Spinal cord (tissue), 10 donors: ENCODE data around the gene THSD4. TPM values are rescaled to one million over a fixed set of nuclear protein-coding genes. Genes with fewer than 3 reads are reported as not detected.
A peak's percentile ranks its signal among the peaks of the same experiment; 100 is the strongest.

Experiments used
- DNase-seq, 6 donors: peaks; one replicate each; pipeline versions ENCODE4 v3.0.0 to v3.0.0-alpha.2; 2013 to 2015; ENCODE audit warnings: low spot score in 6 of 6, low read depth in 4 of 6
- H3K27ac ChIP-seq: one replicate; pipeline ENCODE4 v1.5.1; 2013; ENCODE audit warnings: low read depth, low read length, control low read depth
- H3K27me3 ChIP-seq: one replicate; pipeline ENCODE4 v1.6.1; 2013; ENCODE audit warnings: low read length; ENCODE audit not compliant: control insufficient read depth, insufficient read depth
- H3K36me3 ChIP-seq: one replicate; pipeline ENCODE4 v1.6.1; 2013; ENCODE audit warnings: low read length; ENCODE audit not compliant: control insufficient read depth, insufficient read depth
- H3K4me1 ChIP-seq: one replicate; pipeline ENCODE4 v1.6.1; 2013; ENCODE audit warnings: low read length; ENCODE audit not compliant: control insufficient read depth, insufficient read depth
- H3K4me3 ChIP-seq: one replicate; pipeline ENCODE4 v1.5.1; 2013; ENCODE audit warnings: low read depth, low read length, control low read depth
- H3K9me3 ChIP-seq: one replicate; pipeline ENCODE4 v1.6.1; 2013; ENCODE audit warnings: low read length; ENCODE audit not compliant: control insufficient read depth, insufficient read depth
- WGBS: methylation state at CpG from one replicate; pipeline ENCODE4 v1.1.5; 2013; ENCODE audit warnings: missing lambda C conversion rate; ENCODE audit not compliant: insufficient coverage; 5-methylcytosine and 5-hydroxymethylcytosine counted together
- polyA plus RNA-seq, 2 donors: library from polyadenylated mRNA; unstranded; fragments of 120-200 nt; gene quantifications; one replicate each; pipeline ENCODE4 v1.2.1, GENCODE V29; 2013; ENCODE audit not compliant: insufficient read length in 2 of 2
- total RNA-seq, 2 donors: library from RNA; depleted of rRNA in 1 of 2; stranded (reverse); fragments of 120-200 nt in 1 of 2; fragments of >200 nt in 1 of 2; gene quantifications; one replicate each; pipeline versions ENCODE4 v1.2.3 to v1.2.4, GENCODE V29; 2013 to 2014
- donor health status: healthy.

Gene THSD4
- total and polyA plus RNA-seq, 4 donors, result 18.2 to 127 (median 63.2) TPM

DNA sequence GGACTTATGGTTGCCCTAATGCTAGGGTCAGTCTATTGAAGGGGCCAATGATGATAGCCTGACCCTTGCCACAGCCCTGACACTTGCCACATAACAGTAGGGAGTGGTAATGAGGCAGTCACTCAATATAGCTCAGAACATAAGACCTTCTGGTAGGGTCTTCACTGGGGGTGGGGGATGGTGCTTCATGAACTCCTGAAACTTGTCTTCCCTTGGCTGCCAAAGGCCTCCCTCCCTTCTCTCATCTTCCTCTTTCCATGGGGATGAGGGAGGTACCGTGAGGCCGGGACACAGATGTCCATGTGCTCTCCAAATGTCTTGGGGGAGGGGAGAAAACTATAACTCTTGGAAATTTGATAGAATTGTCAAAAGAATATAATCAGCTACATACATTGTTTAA, 21.1 kb upstream of the THSD4 start:
- no peak for DNase-seq
- Histone ChIP-seq H3K4me1 (no peaks in the 10 kb centered on the region), H3K4me3 (no peak overlapping the region), H3K27me3 (no peaks in the 10 kb centered on the region), H3K27ac (no peak overlapping the region), H3K36me3 (no peaks in the 10 kb centered on the region), H3K9me3 (no peaks in the 10 kb centered on the region)
- WGBS, result no CpG with 5 or more reads among the region's 2 CpGs

DNA sequence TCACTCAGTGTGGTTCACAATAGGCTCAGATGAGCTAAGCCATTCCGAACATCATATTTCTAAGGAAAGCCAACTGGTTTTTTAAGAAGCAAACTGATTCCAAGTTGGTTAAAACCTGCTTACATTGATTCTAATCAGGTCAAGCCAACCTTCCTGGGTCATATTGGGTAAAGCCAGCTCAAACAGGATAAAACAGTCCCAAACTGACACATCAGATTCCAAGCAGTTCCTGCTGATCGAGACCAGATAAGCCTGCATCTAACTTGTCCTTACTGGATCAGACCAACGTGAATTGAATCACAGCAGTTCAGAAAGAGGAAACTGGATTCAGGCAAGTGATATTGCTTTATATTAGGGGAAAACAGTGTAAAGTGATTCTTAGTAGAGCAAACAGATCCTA, 18.6 kb upstream of the THSD4 start:
- 83% methylated on average over 2 of the region's 3 CpGs for WGBS
- H3K4me1 ChIP-seq, result no peaks in the 10 kb centered on the region
- no peak overlapping the region for H3K4me3 ChIP-seq

DNA sequence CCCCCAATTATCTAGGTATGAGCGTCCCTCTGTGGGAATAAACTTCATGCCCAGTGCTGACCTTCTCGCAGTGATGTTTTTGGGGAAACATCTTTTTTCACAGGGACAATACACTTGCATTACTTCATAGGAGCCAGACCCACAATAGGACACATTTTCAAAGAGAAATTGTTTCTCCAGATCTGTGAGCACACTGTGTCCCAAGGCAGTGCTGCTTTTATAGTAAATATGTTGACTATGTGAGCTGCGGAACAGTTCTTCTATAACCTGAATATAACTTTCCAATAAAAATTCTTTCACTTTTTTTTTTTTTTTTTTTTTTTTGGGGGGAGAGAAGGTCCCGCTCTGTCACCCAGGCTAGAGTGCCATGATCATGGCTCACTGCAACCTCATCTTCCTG, 17.4 kb upstream of the THSD4 start:
- H3K27ac ChIP-seq, result no peak overlapping the region
- H3K9me3 ChIP-seq, result no peaks in the 10 kb centered on the region
- WGBS, result no CpG with 5 or more reads among the region's 4 CpGs
- no peaks in the 10 kb centered on the region for H3K27me3 ChIP-seq
- no peaks in the 10 kb centered on the region for H3K4me1 ChIP-seq
- DNase-seq, result no peak
- H3K36me3 ChIP-seq, result no peaks in the 10 kb centered on the region
- no peak overlapping the region for H3K4me3 ChIP-seq

More for the DNA sequence above, 18.6 kb upstream of the THSD4 start:
- H3K36me3 ChIP-seq, result no peaks in the 10 kb centered on the region
- H3K9me3 ChIP-seq, result no peaks in the 10 kb centered on the region
- DNase-seq, result no peak
- H3K27ac ChIP-seq, result no peak overlapping the region
- no peaks in the 10 kb centered on the region for H3K27me3 ChIP-seq

DNA sequence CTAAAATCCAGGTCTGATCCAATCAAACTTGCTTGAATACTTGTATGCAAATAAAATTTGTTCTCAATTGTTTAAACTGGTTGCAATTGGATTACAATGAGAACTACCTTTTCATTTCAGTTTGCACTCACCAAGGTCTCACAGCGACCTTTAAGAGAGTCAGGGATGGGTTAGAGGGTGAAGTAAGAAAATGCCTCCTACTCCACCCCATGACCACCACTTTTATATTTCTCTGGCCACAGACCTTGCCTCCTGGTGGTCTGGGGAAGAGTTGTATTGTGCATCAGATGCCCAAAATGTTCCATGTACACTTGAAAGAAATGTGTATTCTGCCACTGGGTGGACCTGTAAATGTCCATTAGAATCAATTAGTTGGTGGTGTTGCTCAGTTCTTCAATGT, 16.4 kb upstream of the THSD4 start:
- WGBS, result no CpG with 5 or more reads among the region's 1 CpG
- Histone ChIP-seq H3K27ac (no peak overlapping the region), H3K9me3 (no peaks in the 10 kb centered on the region), H3K4me1 (no peaks in the 10 kb centered on the region), H3K27me3 (no peaks in the 10 kb centered on the region), H3K36me3 (no peaks in the 10 kb centered on the region), H3K4me3 (no peak overlapping the region)
- no peak for DNase-seq

DNA sequence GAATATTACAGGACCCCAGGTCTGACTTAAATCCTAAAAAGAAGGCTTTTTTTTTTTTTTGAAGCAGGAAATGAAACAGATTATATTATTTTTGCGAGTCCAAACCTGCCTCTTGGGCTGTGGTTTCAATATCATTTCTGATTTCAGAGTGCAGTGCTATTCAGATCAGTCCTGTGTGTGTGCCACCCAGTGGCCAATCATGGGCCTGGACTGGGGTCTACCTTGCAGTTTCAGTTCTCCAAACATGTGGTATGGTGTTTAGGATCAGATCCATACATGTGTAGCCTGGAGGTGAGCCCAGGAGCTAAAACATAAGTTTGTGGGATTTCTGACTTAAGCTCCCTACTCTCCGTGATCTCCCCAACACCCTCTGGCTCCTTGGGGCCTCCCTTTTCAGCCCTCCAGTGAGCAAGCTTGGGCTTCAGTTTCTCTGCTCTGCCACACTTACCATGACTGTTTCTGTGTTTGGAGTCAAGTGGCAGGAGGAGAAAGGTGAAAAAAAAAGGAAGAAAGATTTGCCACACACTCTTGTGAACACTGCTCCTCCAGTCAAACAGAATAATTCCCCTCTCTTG, 12.1 kb upstream of the THSD4 start:
- H3K4me1 ChIP-seq, result no peaks in the 10 kb centered on the region
- no peak overlapping the region for H3K27ac ChIP-seq
- no peak for DNase-seq
- no peaks in the 10 kb centered on the region for H3K9me3 ChIP-seq
- no peaks in the 10 kb centered on the region for H3K36me3 ChIP-seq
- 100% methylated on average over 2 of the region's 2 CpGs for WGBS
- H3K4me3 ChIP-seq, result no peak overlapping the region
- H3K27me3 ChIP-seq, result no peaks in the 10 kb centered on the region

DNA sequence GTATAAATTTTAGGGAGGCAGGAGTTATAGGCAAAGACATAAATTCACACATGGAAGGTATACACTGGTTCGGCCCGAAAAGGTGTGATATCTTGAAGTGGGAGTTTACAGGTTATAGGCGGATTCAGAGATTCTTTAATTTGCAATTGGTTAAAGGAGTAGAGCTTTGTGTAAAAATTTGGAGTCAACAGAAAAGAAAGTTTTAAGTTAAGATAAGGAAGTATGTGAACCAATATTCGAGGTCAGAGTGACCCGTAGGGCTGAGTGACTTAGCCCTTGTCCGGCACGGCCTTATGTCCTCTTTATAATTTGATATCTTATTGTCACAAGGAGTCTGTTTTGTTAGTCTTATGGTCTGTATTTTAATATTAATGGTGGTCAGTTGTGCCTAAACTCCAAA, 10.6 kb upstream of the THSD4 start:
- Histone ChIP-seq H3K4me1 (no peaks in the 10 kb centered on the region), H3K9me3 (no peaks in the 10 kb centered on the region), H3K27me3 (no peaks in the 10 kb centered on the region), H3K4me3 (no peak overlapping the region), H3K36me3 (no peaks in the 10 kb centered on the region), H3K27ac (no peak overlapping the region)
- DNase-seq, result no peak
- WGBS, result 100% methylated on average over 3 of the region's 7 CpGs

DNA sequence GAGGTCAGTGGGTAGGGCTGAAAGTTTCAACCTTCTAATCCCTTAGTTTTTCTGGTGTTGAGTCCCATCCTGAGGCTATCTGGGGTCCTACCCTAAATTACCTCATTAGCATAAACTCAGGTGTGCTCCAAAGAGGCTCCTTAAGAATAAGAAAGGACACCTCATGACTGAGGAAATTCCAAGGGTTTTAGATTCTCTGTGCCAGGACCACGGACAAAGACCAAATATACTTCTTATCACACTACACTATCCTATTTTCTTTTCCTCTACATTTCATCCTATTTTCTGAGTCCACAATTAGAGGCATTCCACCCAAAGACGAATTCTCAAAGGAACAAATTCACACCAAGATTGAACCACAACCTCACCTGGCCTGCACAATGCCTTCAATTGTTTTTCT, 9.8 kb upstream of the THSD4 start:
- Histone ChIP-seq H3K36me3 (no peaks in the 10 kb centered on the region), H3K4me3 (no peak overlapping the region), H3K27ac (no peak overlapping the region), H3K27me3 (no peaks in the 10 kb centered on the region), H3K4me1 (no peaks in the 10 kb centered on the region), H3K9me3 (no peaks in the 10 kb centered on the region)
- no peak for DNase-seq
- WGBS, result 78% methylated on average over 2 of the region's 2 CpGs

DNA sequence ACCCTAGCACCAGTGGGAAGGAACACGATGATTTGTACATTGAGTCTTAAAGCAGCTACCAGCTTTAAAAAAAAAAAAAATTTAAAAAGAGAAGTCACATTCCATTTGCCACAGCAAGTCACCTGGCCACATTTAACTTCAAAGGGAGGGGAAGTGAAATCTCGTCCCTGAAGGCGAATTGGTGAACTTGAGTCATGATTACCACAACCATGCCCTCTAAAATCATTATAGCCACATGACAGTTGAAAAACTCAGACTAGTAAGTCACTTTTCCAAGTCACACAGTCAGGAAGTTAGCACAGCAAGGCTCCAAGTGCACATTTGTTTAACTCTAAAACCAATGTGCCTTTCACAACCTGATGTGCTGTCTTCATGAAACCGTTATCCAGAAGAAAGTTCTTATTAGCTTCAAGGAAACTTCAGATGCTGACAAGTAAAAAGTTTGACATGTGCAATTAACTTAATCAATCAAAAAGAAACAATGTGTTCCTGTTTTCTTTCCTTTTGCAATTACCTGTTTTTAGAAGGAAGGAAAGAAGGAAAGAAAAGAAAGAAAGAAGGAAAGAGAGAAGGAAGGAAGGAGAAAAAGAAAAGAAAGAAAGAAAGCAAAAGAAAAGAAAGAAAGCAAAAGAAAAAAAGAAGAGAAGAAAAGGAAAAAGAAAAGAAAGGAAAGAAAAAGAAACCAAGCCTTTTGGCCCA, 8.3 kb upstream of the THSD4 start:
- H3K27ac ChIP-seq, result no peak overlapping the region
- no peaks in the 10 kb centered on the region for H3K9me3 ChIP-seq
- H3K4me3 ChIP-seq, result no peak overlapping the region
- no peak for DNase-seq
- no peaks in the 10 kb centered on the region for H3K4me1 ChIP-seq
- no peaks in the 10 kb centered on the region for H3K36me3 ChIP-seq
- WGBS, result 100% methylated on average over 1 of the region's 4 CpGs
- H3K27me3 ChIP-seq, result no peaks in the 10 kb centered on the region

DNA sequence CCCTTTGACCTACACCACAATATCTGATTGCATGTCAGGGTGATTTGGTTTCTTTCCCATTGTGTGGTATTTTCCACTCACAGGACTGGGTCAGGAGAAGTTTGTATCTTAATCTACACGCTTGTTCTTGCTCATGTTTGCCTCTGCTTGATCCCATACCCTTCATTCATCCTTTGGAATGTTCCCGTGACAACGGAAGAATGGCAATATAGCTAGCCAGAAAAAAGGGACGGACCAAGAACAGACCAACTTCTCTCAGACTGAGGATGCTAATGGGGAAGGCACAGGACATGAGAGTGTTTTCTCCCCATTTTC, 7.8 kb upstream of the THSD4 start:
- H3K4me3 ChIP-seq, result no peak overlapping the region
- WGBS, result no CpG with 5 or more reads among the region's 4 CpGs
- no peaks in the 10 kb centered on the region for H3K4me1 ChIP-seq
- no peak overlapping the region for H3K27ac ChIP-seq
- H3K36me3 ChIP-seq, result no peaks in the 10 kb centered on the region
- H3K27me3 ChIP-seq, result no peaks in the 10 kb centered on the region
- no peaks in the 10 kb centered on the region for H3K9me3 ChIP-seq
- no peak for DNase-seq

DNA sequence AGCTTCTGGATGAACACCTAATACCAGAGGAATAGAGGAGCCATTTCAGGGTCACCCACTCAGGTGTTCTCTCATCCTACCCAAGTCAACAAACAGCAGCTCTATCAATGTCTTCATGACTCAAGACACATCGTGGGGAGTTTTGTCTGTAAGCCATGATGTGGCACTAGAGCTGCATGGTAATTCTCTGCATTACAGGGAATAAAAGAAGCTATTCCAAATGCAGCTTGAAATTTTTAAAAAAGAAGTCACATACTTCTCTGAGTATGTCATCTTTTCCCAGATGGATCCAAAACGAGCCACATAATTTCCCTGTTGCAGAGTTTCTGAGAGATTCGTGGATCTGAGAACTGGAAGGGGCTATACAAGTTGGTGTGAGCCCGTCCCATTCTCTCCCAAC, 6.1 kb upstream of the THSD4 start:
- Histone ChIP-seq H3K9me3 (no peaks in the 10 kb centered on the region), H3K27me3 (no peaks in the 10 kb centered on the region), H3K36me3 (no peaks in the 10 kb centered on the region), H3K27ac (no peak overlapping the region), H3K4me1 (no peaks in the 10 kb centered on the region), H3K4me3 (no peak overlapping the region)
- DNase-seq, result peak in 2 of 6 donors; percentile 29 to 51
- no CpG with 5 or more reads among the region's 4 CpGs for WGBS
